ENCODE measurements around the gene TSPAN5.
"Not testable (repeated sequence)": the region's sequence is repeated elsewhere in the genome, so short reads cannot be mapped to it uniquely, and the experiment has no call there.

DNA sequence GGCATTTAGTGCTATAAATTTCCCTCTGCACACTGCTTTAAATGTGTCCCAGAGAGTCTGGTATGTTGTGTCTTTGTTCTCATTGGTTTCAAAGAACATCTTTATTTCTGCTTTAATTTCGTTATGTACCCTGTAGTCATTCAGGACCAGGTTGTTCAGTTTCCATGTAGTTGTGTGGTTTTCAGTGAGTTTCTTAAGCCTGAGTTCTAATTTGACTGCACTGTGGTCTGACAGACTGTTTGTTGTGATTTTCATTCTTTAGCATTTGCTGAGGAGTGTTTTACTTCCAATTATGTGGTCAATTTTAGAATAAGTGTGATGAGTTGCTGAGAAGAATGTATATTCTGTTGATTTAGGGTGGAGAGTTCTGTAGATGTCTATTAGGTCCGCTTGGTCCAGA, 124.3 kb downstream of the TSPAN5 start:
- TF ChIP-seq, protein P1, sequence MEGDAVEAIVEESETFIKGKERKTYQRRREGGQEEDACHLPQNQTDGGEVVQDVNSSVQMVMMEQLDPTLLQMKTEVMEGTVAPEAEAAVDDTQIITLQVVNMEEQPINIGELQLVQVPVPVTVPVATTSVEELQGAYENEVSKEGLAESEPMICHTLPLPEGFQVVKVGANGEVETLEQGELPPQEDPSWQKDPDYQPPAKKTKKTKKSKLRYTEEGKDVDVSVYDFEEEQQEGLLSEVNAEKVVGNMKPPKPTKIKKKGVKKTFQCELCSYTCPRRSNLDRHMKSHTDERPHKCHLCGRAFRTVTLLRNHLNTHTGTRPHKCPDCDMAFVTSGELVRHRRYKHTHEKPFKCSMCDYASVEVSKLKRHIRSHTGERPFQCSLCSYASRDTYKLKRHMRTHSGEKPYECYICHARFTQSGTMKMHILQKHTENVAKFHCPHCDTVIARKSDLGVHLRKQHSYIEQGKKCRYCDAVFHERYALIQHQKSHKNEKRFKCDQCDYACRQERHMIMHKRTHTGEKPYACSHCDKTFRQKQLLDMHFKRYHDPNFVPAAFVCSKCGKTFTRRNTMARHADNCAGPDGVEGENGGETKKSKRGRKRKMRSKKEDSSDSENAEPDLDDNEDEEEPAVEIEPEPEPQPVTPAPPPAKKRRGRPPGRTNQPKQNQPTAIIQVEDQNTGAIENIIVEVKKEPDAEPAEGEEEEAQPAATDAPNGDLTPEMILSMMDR (IDR thresholded peaks at IDR 0.05; ENCODE audit: insufficient read depth, low read depth, low read length), result not testable (repeated sequence)
- TF ChIP-seq EZH2 (IDR thresholded peaks at IDR 0.05; ENCODE audit: insufficient read depth, low read length), result not testable (repeated sequence)
